Measurements from ENCODE around the gene PSENEN. TPM values are rescaled to one million over a fixed set of nuclear protein-coding genes. Genes with fewer than 3 reads are reported as not detected.

The PSENEN gene
- total and polyA plus RNA-seq, 9 of the 15 experiments (the other 6 are each of a cell fraction or from before 2014, with no cell fraction given): 34.5 to 299 (median 61.1) TPM

DNA sequence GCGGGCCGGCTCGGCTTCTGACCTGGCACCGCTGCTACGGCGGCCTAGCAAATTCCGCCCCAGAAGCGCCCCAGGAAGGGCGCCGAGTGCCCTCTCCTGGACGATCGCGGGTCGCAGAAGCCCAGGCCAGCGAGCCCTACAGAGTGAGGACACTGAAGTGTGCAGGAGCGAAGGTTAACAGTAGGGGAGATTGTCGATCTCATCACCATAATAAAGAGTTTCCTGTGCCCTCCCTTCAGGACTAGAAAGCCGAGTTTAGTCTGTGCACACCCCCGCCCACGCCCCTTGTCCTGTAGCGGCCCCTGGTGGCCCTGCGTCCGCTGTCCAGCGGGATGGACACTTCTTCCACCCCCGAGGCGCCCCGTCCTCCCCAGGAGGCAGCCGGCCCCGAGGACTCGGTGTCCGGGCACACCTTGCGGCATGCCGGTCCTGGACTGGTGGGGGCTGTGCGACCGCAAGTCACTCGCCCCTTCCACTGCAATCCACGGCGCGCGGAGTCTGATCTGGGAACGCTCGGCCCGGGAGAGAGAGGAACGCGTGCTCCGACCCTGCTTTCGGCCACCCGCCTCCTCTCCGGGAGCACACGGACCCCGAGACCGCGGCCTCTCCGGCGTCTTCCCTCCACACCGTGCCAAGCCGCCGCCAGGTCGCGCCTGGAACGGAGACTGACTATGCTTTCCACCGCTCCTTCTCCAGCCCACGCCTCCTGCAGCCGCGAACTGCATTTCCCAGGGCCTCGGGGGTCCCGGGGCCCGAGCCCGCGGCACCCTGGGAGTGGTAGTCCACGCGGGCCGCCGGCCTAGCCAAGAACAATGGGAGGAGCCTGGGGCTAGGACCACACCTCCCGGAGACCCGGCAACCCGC lies 28.4 kb upstream of the PSENEN start (continued):
- TF ChIP-seq FOXK2 (conservative IDR thresholded peaks at IDR 0.05 in 1 of 2, IDR thresholded peaks at IDR 0.05 in 1 of 2; ENCODE audit: low read depth in 2 of 2): no peak
- TF ChIP-seq TSC22D4 (tag; IDR thresholded peaks at IDR 0.05): no peak
- TF ChIP-seq SMAD1 (IDR thresholded peaks at IDR 0.05; ENCODE audit: low read depth, low read length, partially characterized antibody): no peak
- peak; percentile 99 for TF ChIP-seq ZNF766 (CRISPR knock-in tag; conservative IDR thresholded peaks at IDR 0.05)
- TF ChIP-seq TRIM24 (IDR thresholded peaks at IDR 0.05): no peak
- TF ChIP-seq, protein P1, sequence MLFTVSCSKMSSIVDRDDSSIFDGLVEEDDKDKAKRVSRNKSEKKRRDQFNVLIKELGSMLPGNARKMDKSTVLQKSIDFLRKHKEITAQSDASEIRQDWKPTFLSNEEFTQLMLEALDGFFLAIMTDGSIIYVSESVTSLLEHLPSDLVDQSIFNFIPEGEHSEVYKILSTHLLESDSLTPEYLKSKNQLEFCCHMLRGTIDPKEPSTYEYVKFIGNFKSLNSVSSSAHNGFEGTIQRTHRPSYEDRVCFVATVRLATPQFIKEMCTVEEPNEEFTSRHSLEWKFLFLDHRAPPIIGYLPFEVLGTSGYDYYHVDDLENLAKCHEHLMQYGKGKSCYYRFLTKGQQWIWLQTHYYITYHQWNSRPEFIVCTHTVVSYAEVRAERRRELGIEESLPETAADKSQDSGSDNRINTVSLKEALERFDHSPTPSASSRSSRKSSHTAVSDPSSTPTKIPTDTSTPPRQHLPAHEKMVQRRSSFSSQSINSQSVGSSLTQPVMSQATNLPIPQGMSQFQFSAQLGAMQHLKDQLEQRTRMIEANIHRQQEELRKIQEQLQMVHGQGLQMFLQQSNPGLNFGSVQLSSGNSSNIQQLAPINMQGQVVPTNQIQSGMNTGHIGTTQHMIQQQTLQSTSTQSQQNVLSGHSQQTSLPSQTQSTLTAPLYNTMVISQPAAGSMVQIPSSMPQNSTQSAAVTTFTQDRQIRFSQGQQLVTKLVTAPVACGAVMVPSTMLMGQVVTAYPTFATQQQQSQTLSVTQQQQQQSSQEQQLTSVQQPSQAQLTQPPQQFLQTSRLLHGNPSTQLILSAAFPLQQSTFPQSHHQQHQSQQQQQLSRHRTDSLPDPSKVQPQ (CRISPR knock-in tag; IDR thresholded peaks at IDR 0.05; ENCODE audit: borderline replicate concordance): no peak
- no peak for TF ChIP-seq ZNF165 (CRISPR knock-in tag; IDR thresholded peaks at IDR 0.05; ENCODE audit: borderline replicate concordance)
- no peak for TF ChIP-seq YBX1 (IDR thresholded peaks at IDR 0.05)
- TF ChIP-seq EZH2 (IDR thresholded peaks at IDR 0.05; ENCODE audit: borderline replicate concordance, low read depth, low read length): no peak
- peak; percentile 51; the same call in 1 of the 2 replicates for TF ChIP-seq DMBX1 (CRISPR knock-in tag; IDR thresholded peaks at IDR 0.05; ENCODE audit: borderline replicate concordance)
- TF ChIP-seq GABPB2 (CRISPR knock-in tag; conservative IDR thresholded peaks at IDR 0.05): no peak
- TF ChIP-seq KLF10 (CRISPR knock-in tag; IDR thresholded peaks at IDR 0.05): no peak
- TF ChIP-seq HIVEP1 (CRISPR knock-in tag; IDR thresholded peaks at IDR 0.05): no peak
- peak in 1 of 2 experiments; percentile 82; a peak in 1 of 4 replicates for TF ChIP-seq HDAC1 (IDR thresholded peaks at IDR 0.05)
- no peak for TF ChIP-seq ZNF561 (CRISPR knock-in tag; conservative IDR thresholded peaks at IDR 0.05)
- 0 out of 2 replicates have a peak, but pooled peaks have one; percentile 60 for TF ChIP-seq ZNF175 (CRISPR knock-in tag; IDR thresholded peaks at IDR 0.05; ENCODE audit: low read depth)
- TF ChIP-seq EGR1 (conservative IDR thresholded peaks at IDR 0.05): peak; percentile 98
- TF ChIP-seq STAT5A (IDR thresholded peaks at IDR 0.05; ENCODE audit: borderline replicate concordance, low read length): no peak
- TF ChIP-seq ZNF124 (CRISPR knock-in tag; IDR thresholded peaks at IDR 0.05): no peak
- 0 out of 2 replicates have a peak, but pooled peaks have one; percentile 11 for TF ChIP-seq NFIC (IDR thresholded peaks at IDR 0.05)
- TF ChIP-seq ZNF282 (CRISPR knock-in tag; IDR thresholded peaks at IDR 0.05): no peak; the same call in 1 of the 2 replicates
- peak; percentile 56 for TF ChIP-seq KDM5B (IDR thresholded peaks at IDR 0.05; ENCODE audit: insufficient replicate concordance, low read depth, low read length)
- TF ChIP-seq TBP (optimal IDR thresholded peaks at IDR 0.05; ENCODE audit: low read depth, low read length): peak; percentile 62
- TF ChIP-seq MTF1 (CRISPR knock-in tag; IDR thresholded peaks at IDR 0.05; ENCODE audit: borderline replicate concordance): no peak
